ENCODE data around the gene EIF4G3.

DNA sequence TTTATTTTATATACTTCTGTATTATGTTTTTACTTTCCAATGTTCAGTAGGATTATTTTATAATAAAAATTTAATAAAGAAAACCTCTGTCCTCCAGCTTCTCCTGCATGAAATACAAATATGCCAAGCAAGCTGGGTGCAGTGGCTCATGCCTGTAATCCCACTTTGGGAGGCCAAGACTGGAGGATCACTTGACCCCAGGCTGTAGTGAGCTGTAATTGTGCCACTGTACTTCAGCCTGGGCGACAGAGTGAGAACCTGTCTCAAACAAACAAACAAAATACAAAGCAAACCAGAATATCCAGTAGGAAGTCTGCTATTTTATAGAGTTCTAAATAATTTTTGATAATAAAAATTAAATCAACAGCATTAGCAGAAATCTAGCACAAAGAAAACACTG, 168.8 kb downstream of the EIF4G3 start:
- TF ChIP-seq, protein P1, sequence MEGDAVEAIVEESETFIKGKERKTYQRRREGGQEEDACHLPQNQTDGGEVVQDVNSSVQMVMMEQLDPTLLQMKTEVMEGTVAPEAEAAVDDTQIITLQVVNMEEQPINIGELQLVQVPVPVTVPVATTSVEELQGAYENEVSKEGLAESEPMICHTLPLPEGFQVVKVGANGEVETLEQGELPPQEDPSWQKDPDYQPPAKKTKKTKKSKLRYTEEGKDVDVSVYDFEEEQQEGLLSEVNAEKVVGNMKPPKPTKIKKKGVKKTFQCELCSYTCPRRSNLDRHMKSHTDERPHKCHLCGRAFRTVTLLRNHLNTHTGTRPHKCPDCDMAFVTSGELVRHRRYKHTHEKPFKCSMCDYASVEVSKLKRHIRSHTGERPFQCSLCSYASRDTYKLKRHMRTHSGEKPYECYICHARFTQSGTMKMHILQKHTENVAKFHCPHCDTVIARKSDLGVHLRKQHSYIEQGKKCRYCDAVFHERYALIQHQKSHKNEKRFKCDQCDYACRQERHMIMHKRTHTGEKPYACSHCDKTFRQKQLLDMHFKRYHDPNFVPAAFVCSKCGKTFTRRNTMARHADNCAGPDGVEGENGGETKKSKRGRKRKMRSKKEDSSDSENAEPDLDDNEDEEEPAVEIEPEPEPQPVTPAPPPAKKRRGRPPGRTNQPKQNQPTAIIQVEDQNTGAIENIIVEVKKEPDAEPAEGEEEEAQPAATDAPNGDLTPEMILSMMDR (conservative IDR thresholded peaks at IDR 0.05 in 1 of 2, IDR thresholded peaks at IDR 0.05 in 1 of 2; ENCODE audit: low read depth in 1 of 2, low read length in 2 of 2) = no peak
- TF ChIP-seq EZH2 (IDR thresholded peaks at IDR 0.05; ENCODE audit: low read length, missing control alignments) = no peak
